ENCODE measurements around the gene ENTHD1.

- TF ChIP-seq CTCF (IDR thresholded peaks at IDR 0.05) (no peak), POLR2A (IDR thresholded peaks at IDR 0.05) (no peak)
Observed at GRCh38 chr22:39771486-39771885, 122.1 kb downstream of the ENTHD1 start.

Measured in tibial nerve (tissue), 3 donors.